ENCODE results near the gene TUBA3E.

DNA sequence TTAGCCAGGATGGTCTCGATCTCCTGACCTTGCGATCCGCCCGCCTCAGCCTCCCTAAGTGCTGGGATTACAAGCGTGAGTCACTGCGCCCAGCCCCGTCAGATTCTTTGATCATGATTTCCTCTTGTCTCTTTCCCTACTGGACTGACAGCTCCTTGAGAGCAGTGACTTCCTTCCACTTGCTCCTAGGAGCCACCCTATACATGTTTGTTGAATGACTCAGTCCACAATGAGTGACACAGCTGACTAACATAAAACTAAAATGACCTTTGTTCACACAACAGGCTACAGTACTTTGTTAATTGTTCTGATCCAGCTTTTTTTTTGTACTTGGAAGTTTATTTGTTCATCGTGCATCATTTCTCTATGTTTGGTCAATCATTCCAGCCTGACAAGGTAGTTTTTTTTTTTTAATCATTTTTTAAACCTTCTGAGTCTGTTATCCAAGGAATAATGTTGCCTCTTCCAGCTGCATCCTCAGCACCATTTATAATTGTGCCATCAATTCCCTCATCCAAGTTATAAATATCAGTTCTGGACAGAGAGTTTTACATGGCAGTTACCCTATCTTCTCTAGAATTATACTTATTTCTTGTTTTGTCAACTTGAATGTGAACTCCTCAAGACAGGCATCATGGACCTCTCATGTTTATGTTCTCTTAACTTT is 42.9 kb upstream of the TUBA3E start:
- TF ChIP-seq, protein P1, sequence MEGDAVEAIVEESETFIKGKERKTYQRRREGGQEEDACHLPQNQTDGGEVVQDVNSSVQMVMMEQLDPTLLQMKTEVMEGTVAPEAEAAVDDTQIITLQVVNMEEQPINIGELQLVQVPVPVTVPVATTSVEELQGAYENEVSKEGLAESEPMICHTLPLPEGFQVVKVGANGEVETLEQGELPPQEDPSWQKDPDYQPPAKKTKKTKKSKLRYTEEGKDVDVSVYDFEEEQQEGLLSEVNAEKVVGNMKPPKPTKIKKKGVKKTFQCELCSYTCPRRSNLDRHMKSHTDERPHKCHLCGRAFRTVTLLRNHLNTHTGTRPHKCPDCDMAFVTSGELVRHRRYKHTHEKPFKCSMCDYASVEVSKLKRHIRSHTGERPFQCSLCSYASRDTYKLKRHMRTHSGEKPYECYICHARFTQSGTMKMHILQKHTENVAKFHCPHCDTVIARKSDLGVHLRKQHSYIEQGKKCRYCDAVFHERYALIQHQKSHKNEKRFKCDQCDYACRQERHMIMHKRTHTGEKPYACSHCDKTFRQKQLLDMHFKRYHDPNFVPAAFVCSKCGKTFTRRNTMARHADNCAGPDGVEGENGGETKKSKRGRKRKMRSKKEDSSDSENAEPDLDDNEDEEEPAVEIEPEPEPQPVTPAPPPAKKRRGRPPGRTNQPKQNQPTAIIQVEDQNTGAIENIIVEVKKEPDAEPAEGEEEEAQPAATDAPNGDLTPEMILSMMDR (IDR thresholded peaks at IDR 0.05; ENCODE audit: low read depth, low read length): no peak
- TF ChIP-seq, protein P2, sequence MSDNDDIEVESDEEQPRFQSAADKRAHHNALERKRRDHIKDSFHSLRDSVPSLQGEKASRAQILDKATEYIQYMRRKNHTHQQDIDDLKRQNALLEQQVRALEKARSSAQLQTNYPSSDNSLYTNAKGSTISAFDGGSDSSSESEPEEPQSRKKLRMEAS (IDR thresholded peaks at IDR 0.05; ENCODE audit: low read depth, low read length): no peak
- TF ChIP-seq POLR2A (IDR thresholded peaks at IDR 0.05; ENCODE audit: extremely low read depth, insufficient read length): no peak
- no peak for TF ChIP-seq MYC (IDR thresholded peaks at IDR 0.05; ENCODE audit: low read depth, low read length)
